Ovary (tissue), 3 donors: ENCODE results near the gene ACO2.

Experiments
- CTCF ChIP-seq, 3 donors: fragments of 450-650 bp in 2 of 3; fragments of 200-600 bp in 1 of 3; IDR thresholded peaks; one replicate each; pipeline versions ENCODE4 v1.5.1 to v1.8.0; 2016 to 2022; ENCODE audit warnings: antibody characterized with exemption in 3 of 3, mild to moderate bottlenecking in 1 of 3
- EP300 ChIP-seq: sonication (generic); formaldehyde crosslinking; IDR thresholded peaks from one replicate; pipeline ENCODE4 v1.6.1; 2017; ENCODE audit warnings: antibody characterized with exemption
- POLR2A ChIP-seq: fragments of 450-650 bp; IDR thresholded peaks from one replicate; pipeline ENCODE4 v1.6.1; 2017; ENCODE audit warnings: antibody characterized with exemption, mild to moderate bottlenecking, moderate library complexity
- donor health status: DM: no; HTN: no; CAD: no.

GRCh38 chr22:41550952-41551491 lies 82.1 kb downstream of the ACO2 start:
- TF ChIP-seq POLR2A (no peak), CTCF (IDR thresholded peaks at IDR 0.05) (no peak), EP300 (no peak)
